Stimulated activated CD8-positive, alpha-beta memory T cell treated with anti-CD3 and anti-CD28 coated beads, Interleukin-4, amount 100 ng/mL, for 48 hours (primary cell): ENCODE data around the gene G3BP2.
"Not testable (repeated sequence)": the region's sequence is repeated elsewhere in the genome, so short reads cannot be mapped to it uniquely, and the experiment has no call there.

Experiments used
- DNase-seq: peaks from one replicate; pipeline ENCODE4 v3.0.0-alpha.2; 2020

The G3BP2 gene

DNA sequence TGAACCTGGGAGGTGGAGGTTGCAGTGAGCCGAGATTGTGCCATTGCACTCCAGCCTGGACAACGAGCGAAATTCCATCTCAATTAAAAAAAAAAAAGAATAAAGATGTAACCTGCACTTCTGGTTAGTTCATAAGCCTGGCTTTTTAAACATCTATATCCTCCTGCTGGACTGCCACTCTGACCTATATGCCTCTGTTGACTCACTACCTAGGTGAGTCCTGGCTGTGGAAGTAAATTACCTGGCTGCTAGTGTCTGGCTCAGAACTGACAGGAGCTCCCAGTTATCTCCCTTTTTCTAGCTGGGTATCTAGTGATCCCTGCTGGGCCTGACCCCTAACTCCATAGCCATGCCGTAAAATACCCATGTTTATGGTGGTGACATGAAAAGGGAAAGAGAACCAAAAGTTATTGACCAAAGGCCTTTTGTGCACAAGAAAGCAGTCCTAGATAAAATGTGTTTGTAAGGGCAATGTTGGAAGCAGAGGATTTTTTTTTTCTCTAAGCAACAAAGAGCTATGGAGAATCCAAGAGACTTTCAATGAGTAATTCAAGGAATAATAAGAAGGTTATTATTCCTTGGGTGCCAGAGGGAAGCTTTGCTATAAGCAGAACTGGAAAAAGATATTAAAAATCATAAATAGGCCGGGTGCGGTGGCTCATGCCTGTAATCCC is 10.4 kb upstream of the G3BP2 start:
- DNase-seq: no peak

- DNase-seq: no peak
These were observed 6.8 kb upstream of the G3BP2 start for GRCh38 chr4:75679876-75680575.

GRCh38 chr4:75678965-75679364 is 5.8 kb upstream of the G3BP2 start:
- DNase-seq: no peak

- no peak for DNase-seq
These were observed 5.3 kb upstream of the G3BP2 start for GRCh38 chr4:75678473-75678872.

- no peak for DNase-seq
These were observed 1.9 kb upstream of the G3BP2 start for GRCh38 chr4:75675004-75675531.

DNA sequence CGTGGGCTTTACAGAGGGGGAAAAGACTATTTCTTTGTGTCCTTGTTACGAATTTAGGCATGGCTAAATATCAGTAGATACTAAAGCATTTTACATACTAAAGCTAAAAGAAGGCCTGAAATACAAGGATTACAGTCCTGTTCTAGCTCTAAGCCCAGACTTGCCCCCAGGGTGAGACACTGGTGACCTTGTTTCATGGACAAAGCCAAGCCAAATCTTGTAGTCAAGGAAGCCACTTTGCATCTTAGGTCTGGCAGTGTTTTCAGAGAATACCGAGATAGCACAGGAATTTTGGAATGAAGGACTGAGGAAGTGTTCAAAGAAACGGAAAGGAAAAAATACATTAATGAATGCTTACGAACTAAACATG is 733 bp upstream of the G3BP2 start:
- no peak for DNase-seq

GRCh38 chr4:75672461-75673026 is 667 bp downstream of the G3BP2 start:
- peak; percentile 88 for DNase-seq

DNA sequence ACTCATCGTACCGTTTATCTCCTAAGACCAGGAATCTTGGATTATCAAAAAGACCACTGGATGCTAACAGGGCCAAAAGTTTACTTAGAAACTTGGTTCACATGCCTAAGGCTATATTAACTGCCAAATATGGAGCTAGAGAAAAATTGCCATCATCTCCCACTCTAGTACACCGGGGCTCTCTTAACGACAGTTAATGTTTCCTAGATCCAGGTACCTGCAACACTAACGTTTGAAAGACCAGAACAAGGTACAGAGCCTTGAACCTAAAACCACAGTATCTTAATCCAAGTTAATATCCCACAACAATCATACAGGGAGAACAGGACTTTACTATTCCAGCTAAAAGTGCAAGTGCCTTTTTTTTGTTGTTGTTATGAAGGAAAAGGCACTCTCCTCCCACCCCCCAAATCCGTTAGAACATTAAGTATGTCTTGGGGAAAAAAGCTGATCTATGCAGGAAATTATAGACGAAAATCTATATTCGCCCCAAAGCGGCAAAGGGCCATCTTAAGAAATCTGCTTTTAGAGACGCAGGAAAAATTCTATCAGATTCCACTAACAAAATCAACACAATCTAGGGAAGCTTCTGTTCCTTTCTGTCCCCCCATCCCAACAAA is 1.3 kb downstream of the G3BP2 start:
- DNase-seq: no peak

- no peak for DNase-seq
These were observed 4.6 kb downstream of the G3BP2 start for GRCh38 chr4:75668596-75668995.

DNA sequence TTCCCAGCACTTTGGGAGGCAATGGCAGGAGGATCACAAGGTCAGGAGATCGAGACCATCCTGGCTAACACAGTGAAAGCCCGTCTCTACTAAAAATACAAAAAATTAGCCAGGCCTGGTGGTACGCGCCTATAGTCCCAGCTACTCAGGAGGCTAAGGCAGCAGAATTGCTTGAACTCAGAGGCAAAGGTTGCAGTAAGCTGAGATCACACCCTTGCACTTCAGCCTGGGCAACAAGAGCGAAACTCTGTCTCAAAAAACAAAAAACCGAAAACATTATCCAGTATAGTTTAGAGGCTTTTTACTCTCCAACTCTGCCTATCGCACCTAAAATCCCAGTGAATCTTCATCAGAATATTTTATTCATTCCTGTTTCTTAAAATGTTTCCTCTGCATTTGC is 5.6 kb downstream of the G3BP2 start:
- not testable (repeated sequence) for DNase-seq

GRCh38 chr4:75666299-75666698 is 6.9 kb downstream of the G3BP2 start:
- DNase-seq: no peak

- not testable (repeated sequence) for DNase-seq
These were observed 8.6 kb downstream of the G3BP2 start for GRCh38 chr4:75664604-75665003.

- DNase-seq: no peak
These were observed 10.6 kb downstream of the G3BP2 start for GRCh38 chr4:75662626-75663025.

- no peak for DNase-seq
These were observed 12.7 kb downstream of the G3BP2 start for GRCh38 chr4:75660491-75660890.

- DNase-seq: no peak
These were observed 13.6 kb downstream of the G3BP2 start for GRCh38 chr4:75659512-75660031.

- no peak for DNase-seq
These were observed 14.3 kb downstream of the G3BP2 start for GRCh38 chr4:75658876-75659275.

GRCh38 chr4:75655562-75655961 is 17.6 kb downstream of the G3BP2 start:
- DNase-seq: no peak

GRCh38 chr4:75654905-75655304 is 18.3 kb downstream of the G3BP2 start:
- no peak for DNase-seq

GRCh38 chr4:75653845-75654503 is 19.2 kb downstream of the G3BP2 start:
- no peak for DNase-seq

- DNase-seq: no peak
These were observed 29.1 kb downstream of the G3BP2 start for GRCh38 chr4:75644095-75644494.

GRCh38 chr4:75643651-75644050 is 29.6 kb downstream of the G3BP2 start:
- DNase-seq: no peak

GRCh38 chr4:75639124-75639695 is 34.0 kb downstream of the G3BP2 start:
- DNase-seq: no peak

GRCh38 chr4:75637827-75638226 is 35.4 kb downstream of the G3BP2 start:
- DNase-seq: no peak
